Activated naive CD8-positive, alpha-beta T cell treated with anti-CD3 and anti-CD28 coated beads, Interleukin-2, amount 10 ng/mL, durations not matched to agents 7 days and 5 days (primary cell): ENCODE data around the gene TPPP. TPM values are rescaled to one million over a fixed set of nuclear protein-coding genes. Genes with fewer than 3 reads are reported as not detected.

Source experiments
- total RNA-seq, 2 experiments: library from RNA; stranded (reverse); gene quantifications; one replicate each; pipeline ENCODE4 v1.2.3, GENCODE V29; 2021

The TPPP gene
- total RNA-seq, 2 experiments from 2014 or later = 0.40 to 0.55 TPM

Other genes starting within 250 kb of the TPPP start
- gene SLC9A3, start 168.9 kb downstream of the TPPP start, total RNA-seq = 1 to 10 TPM; 2.0 to 2.3 TPM
- 10 to 100 TPM; 33.8 to 35.7 TPM for gene CEP72, start 81.0 kb downstream of the TPPP start, total RNA-seq
- gene ZDHHC11B, start 91.4 kb upstream of the TPPP start, total RNA-seq = 1 to 10 TPM; 2.0 to 2.4 TPM
- gene ZDHHC11, start 157.6 kb upstream of the TPPP start, total RNA-seq = 10 to 100 TPM; 10.2 to 12.8 TPM
- 10 to 100 TPM; 63.5 to 65.6 TPM for gene BRD9, start 199.4 kb upstream of the TPPP start, total RNA-seq
- gene TRIP13, start 199.5 kb upstream of the TPPP start, total RNA-seq = 10 to 100 TPM; 18.3 to 20.9 TPM